H1 (cell line): ENCODE measurements around the gene RMC1.

Source experiments
- CREB1 ChIP-seq: IDR thresholded peaks from 2 replicates; pipeline ENCODE4 v1.6.1; 2012; ENCODE audit warnings: inconsistent platforms
- CTCF ChIP-seq, 3 experiments: IDR thresholded peaks; 1 replicate in 2 of 3; 2 replicates in 1 of 3; pipeline versions ENCODE4 v1.5.1 to v1.6.1; 2011; ENCODE audit warnings: low read length in 3 of 3, mild to moderate bottlenecking in 3 of 3, inconsistent platforms in 2 of 3, low read depth in 1 of 3, moderate library complexity in 1 of 3; ENCODE audit not compliant: insufficient read depth in 1 of 3; ENCODE audit errors: control extremely low read depth in 1 of 3
- EP300 ChIP-seq, 2 experiments: IDR thresholded peaks; 1 replicate in 1 of 2; 2 replicates in 1 of 2; pipeline ENCODE4 v1.6.1; 2011 to 2012; ENCODE audit warnings: low read depth in 2 of 2, low read length in 2 of 2, mild to moderate bottlenecking in 2 of 2, borderline replicate concordance in 1 of 2, inconsistent platforms in 1 of 2, moderate library complexity in 1 of 2
- EZH2 ChIP-seq: fragments of 200-600 bp; sonication (generic); IDR thresholded peaks from 2 replicates; pipeline ENCODE4 v1.7.1; 2012; ENCODE audit warnings: low read depth, mild to moderate bottlenecking, moderate library complexity, low read length, inconsistent platforms; ENCODE audit not compliant: severe bottlenecking
- FOSL1 ChIP-seq: IDR thresholded peaks from 2 replicates; pipeline ENCODE4 v1.6.1; 2011; ENCODE audit warnings: mild to moderate bottlenecking, low read depth, low read length, moderate library complexity; ENCODE audit not compliant: insufficient read depth
- JUN ChIP-seq: IDR thresholded peaks from 2 replicates; pipeline ENCODE4 v1.6.1; 2011; ENCODE audit warnings: low read depth, mild to moderate bottlenecking, improper control_type of control experiment, low read length
- MAFK ChIP-seq: IDR thresholded peaks from 2 replicates; pipeline ENCODE4 v1.6.1; 2012; ENCODE audit warnings: low read depth, mild to moderate bottlenecking, improper control_type of control experiment, low read length
- POLR2A ChIP-seq, 2 experiments: IDR thresholded peaks; 1 replicate in 1 of 2; 2 replicates in 1 of 2; pipeline ENCODE4 v1.6.1; 2011; ENCODE audit warnings: low read depth in 2 of 2, low read length in 2 of 2, mild to moderate bottlenecking in 2 of 2; ENCODE audit errors: control extremely low read depth in 1 of 2
- RAD21 ChIP-seq, 2 experiments: IDR thresholded peaks in 1 of 2; conservative IDR thresholded peaks in 1 of 2; 2 replicates each; pipeline ENCODE4 v1.6.1; 2011; ENCODE audit warnings: low read depth in 2 of 2, low read length in 2 of 2, improper control_type of control experiment in 1 of 2, inconsistent platforms in 1 of 2, mild to moderate bottlenecking in 1 of 2, moderate library complexity in 1 of 2
- SP1 ChIP-seq: IDR thresholded peaks from 2 replicates; pipeline ENCODE4 v1.6.1; 2011; ENCODE audit warnings: low read depth, low read length
- SRF ChIP-seq: IDR thresholded peaks from 2 replicates; pipeline ENCODE4 v1.6.1; 2011; ENCODE audit warnings: mild to moderate bottlenecking, low read depth, low read length, moderate library complexity
- ZNF274 ChIP-seq: IDR thresholded peaks from 2 replicates; pipeline ENCODE4 v1.7.0; 2012; ENCODE audit warnings: low read length, borderline replicate concordance; ENCODE audit errors: extremely low read depth

GRCh38 chr18:23487738-23488570 lies 15.4 kb upstream of the RMC1 start:
- no peak for TF ChIP-seq RAD21 (IDR thresholded peaks at IDR 0.05 in 1 of 2, conservative IDR thresholded peaks at IDR 0.05 in 1 of 2; ENCODE audit: low read depth in 2 of 2, low read length in 2 of 2)
- no peak for TF ChIP-seq CTCF (IDR thresholded peaks at IDR 0.05; ENCODE audit: control extremely low read depth in 1 of 3, insufficient read depth in 1 of 3, low read depth in 1 of 3, low read length in 3 of 3)
- TF ChIP-seq EP300 (IDR thresholded peaks at IDR 0.05; ENCODE audit: borderline replicate concordance in 1 of 2, low read depth in 2 of 2, low read length in 2 of 2), result no peak
- TF ChIP-seq MAFK, result no peak
- TF ChIP-seq POLR2A (IDR thresholded peaks at IDR 0.05; ENCODE audit: control extremely low read depth in 1 of 2, low read depth in 2 of 2, low read length in 2 of 2), result no peak
- no peak for TF ChIP-seq EZH2
- TF ChIP-seq SP1, result no peak
- no peak for TF ChIP-seq FOSL1
- no peak for TF ChIP-seq ZNF274
- TF ChIP-seq SRF, result no peak
- TF ChIP-seq JUN, result no peak
- TF ChIP-seq CREB1, result no peak
